ENCODE data around the gene ALLC. TPM values are rescaled to one million over a fixed set of nuclear protein-coding genes. Genes with fewer than 3 reads are reported as not detected.

The ALLC gene
- total RNA-seq, 1 experiment from 2014 or later = not detected

- no TSS peak for BruUV-seq (replicated peaks)
- Histone ChIP-seq H3F3A (ENCODE audit: low read length, unreplicated experiment) (no peaks in the 10 kb centered on the region), H3K36me3 (ENCODE audit: low read depth, low read length) (no peaks in the 10 kb centered on the region), H3K9me3 (ENCODE audit: low read length) (no peaks in the 10 kb centered on the region), H2AFZ (ENCODE audit: low read length) (no peak overlapping the region), H3K27ac (ENCODE audit: low read length) (no peak overlapping the region), H3K79me2 (ENCODE audit: low read length) (no peaks in the 10 kb centered on the region), H3K4me1 (ENCODE audit: insufficient read depth, low read length) (no peaks in the 10 kb centered on the region), H3K9me2 (replicated peaks; ENCODE audit: low read length) (no peaks in the 10 kb centered on the region), H3K4me3 (ENCODE audit: low read length) (no peak overlapping the region), H3K27me3 (ENCODE audit: low read length) (peaks cover 54% of the 10 kb centered on the region), H3K4me2 (ENCODE audit: low read length) (no peak overlapping the region), H3K9ac (ENCODE audit: low read length) (no peak overlapping the region), H4K20me1 (ENCODE audit: low read length) (no peaks in the 10 kb centered on the region)
- ChIA-PET CTCF (interaction anchor here (0.5 kb wide), 1 partner anchor 14 kb away, joined by 6 read pairs; no protein-coding TSS in a partner anchor), POLR2A (ENCODE audit: unreplicated experiment) (no interaction called here)
- no peak for TF ChIP-seq EZH2phosphoT487 (IDR thresholded peaks at IDR 0.05; ENCODE audit: borderline replicate concordance, low read length)
- TF ChIP-seq CTCF (conservative IDR thresholded peaks at IDR 0.05; ENCODE audit: low read depth, low read length) = no peak
- TF ChIP-seq EZH2 (IDR thresholded peaks at IDR 0.05; ENCODE audit: low read length, unreplicated experiment) = no peak
- intact Hi-C loops (cut with micrococcal nuclease) = no loop called here
- ATAC-seq (no peak), DNase-seq (no peak)
These were observed 21.2 kb downstream of the ALLC start for GRCh38 chr2:3679180-3679579.

- H3K4me3 ChIP-seq (ENCODE audit: low read length) = no peak overlapping the region
- H3K79me2 ChIP-seq (ENCODE audit: low read length) = no peaks in the 10 kb centered on the region
- no peak overlapping the region for H3K9ac ChIP-seq (ENCODE audit: low read length)
- ATAC-seq (no peak), DNase-seq (no peak)
- H3F3A ChIP-seq (ENCODE audit: low read length, unreplicated experiment) = no peaks in the 10 kb centered on the region
- H4K20me1 ChIP-seq (ENCODE audit: low read length) = no peaks in the 10 kb centered on the region
- H3K27ac ChIP-seq (ENCODE audit: low read length) = no peak overlapping the region
- H3K4me1 ChIP-seq (ENCODE audit: insufficient read depth, low read length) = no peaks in the 10 kb centered on the region
- POLR2A ChIA-PET (ENCODE audit: unreplicated experiment) = no interaction called here
- CTCF ChIA-PET = interaction anchor here (0.5 kb wide), 1 partner anchor 15 kb away, joined by 6 read pairs; no protein-coding TSS in a partner anchor
- peaks cover 47% of the 10 kb centered on the region for H3K27me3 ChIP-seq (ENCODE audit: low read length)
- H3K4me2 ChIP-seq (ENCODE audit: low read length) = no peak overlapping the region
- TF ChIP-seq CTCF (conservative IDR thresholded peaks at IDR 0.05; ENCODE audit: low read depth, low read length) = no peak
- TF ChIP-seq EZH2 (IDR thresholded peaks at IDR 0.05; ENCODE audit: low read length, unreplicated experiment) = no peak
- no peak for TF ChIP-seq EZH2phosphoT487 (IDR thresholded peaks at IDR 0.05; ENCODE audit: borderline replicate concordance, low read length)
- intact Hi-C loops (cut with micrococcal nuclease) = no loop called here
- no peaks in the 10 kb centered on the region for H3K9me2 ChIP-seq (replicated peaks; ENCODE audit: low read length)
- no TSS peak for BruUV-seq (replicated peaks)
- no peak overlapping the region for H2AFZ ChIP-seq (ENCODE audit: low read length)
- H3K36me3 ChIP-seq (ENCODE audit: low read depth, low read length) = no peaks in the 10 kb centered on the region
- no peaks in the 10 kb centered on the region for H3K9me3 ChIP-seq (ENCODE audit: low read length)
These were observed 21.8 kb downstream of the ALLC start for GRCh38 chr2:3679616-3680393.

Data from PC-3 (cell line).